Hematopoietic multipotent progenitor cell treated with erythropoietin and hydrocortisone succinate and interleukin-3 and kit ligand, for 15 days (in vitro differentiated cells): ENCODE results near the gene WIPF1.

Experiments
- DNase-seq: peaks from one replicate; pipeline ENCODE4 v3.0.0-alpha.2; 2015; ENCODE audit warnings: low spot score

Gene WIPF1

DNA sequence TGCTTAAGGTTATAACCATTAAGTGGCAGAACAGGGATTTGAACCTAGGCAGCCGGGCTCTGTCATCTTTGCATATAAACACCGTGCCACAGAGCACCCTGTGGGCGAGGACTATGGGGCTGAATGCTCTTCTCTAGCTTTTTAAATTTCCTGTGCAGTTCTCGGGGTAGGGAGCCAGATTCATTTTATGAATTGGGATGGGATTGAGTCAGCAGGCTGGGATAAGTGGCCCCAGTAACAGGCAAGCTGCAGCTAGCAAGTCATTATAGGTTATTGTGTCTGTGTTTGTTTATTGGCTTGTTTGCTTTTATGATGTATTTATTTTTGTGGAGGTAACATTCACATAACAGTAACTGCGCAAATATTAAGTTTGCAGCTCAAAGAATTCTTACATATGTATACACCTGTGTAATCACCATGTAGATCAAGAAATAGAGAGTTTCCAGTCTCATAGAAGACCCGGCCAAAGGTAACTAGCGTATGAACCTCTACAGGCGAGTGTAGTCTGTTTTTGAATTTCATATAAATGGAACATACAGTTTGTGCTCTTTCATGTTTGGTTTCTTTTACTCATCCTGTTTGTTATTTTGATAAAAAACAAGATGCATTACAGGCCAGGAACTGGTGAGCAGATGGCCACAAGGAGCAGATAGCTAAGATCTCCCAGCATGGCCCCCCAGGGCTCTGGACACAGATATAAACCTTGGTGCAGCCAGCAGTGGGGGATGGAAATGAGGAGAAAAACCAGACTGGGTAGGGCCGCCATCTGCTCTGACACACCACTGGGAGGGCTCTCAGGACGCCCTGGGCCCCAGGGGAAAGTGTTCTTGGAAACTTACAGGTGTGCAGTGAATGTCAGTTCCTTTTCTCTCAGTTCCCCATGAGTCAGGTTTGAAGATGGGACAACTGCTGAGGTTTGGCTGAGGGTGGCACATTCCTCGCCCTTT is 61.6 kb downstream of the WIPF1 start:
- DNase-seq, result no peak

- DNase-seq, result no peak
These were observed 62.5 kb downstream of the WIPF1 start for GRCh38 chr2:174535083-174535482.

- DNase-seq, result no peak
These were observed 67.7 kb downstream of the WIPF1 start for GRCh38 chr2:174529916-174530315.

GRCh38 chr2:174527959-174528358 is 69.6 kb downstream of the WIPF1 start:
- no peak for DNase-seq

GRCh38 chr2:174527101-174527721 is 70.4 kb downstream of the WIPF1 start:
- no peak for DNase-seq

DNA sequence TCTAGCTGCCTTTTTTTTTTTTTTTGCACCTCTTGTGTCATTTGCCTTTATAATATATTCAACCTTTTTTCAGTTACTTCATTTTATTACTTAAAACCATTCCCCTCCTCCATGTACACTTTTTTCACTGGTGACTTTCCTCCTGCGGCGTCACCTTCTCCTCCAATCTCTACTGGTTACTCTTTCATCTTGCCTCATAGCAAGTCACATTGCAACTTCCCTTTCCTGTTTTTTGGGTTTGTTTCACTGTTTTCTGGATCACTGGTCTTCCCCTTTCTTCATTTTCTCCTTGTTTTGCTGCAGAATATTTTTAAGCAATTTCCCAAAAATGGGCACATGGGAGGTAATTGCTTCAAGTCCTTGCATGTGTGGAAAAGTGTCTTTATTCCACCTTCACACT is 73.1 kb downstream of the WIPF1 start:
- DNase-seq, result no peak

GRCh38 chr2:174522553-174522952 is 75.1 kb downstream of the WIPF1 start:
- no peak for DNase-seq

- no peak for DNase-seq
These were observed 79.2 kb downstream of the WIPF1 start for GRCh38 chr2:174518395-174518794.

GRCh38 chr2:174516501-174517378 is 80.9 kb downstream of the WIPF1 start:
- no peak for DNase-seq

- DNase-seq, result no peak
These were observed 85.3 kb downstream of the WIPF1 start for GRCh38 chr2:174512345-174512744.

GRCh38 chr2:174511580-174512260 is 85.9 kb downstream of the WIPF1 start:
- no peak for DNase-seq

- no peak for DNase-seq
These were observed 86.9 kb downstream of the WIPF1 start for GRCh38 chr2:174510583-174511189.
